ENCODE results near the gene TTC17. TPM values are rescaled to one million over a fixed set of nuclear protein-coding genes. Genes with fewer than 3 reads are reported as not detected.
"Not testable (repeated sequence)": the region's sequence is repeated elsewhere in the genome, so short reads cannot be mapped to it uniquely, and the experiment has no call there.

TTC17 gene
- total RNA-seq, 1 donor from 2014 or later: 109 TPM

DNA sequence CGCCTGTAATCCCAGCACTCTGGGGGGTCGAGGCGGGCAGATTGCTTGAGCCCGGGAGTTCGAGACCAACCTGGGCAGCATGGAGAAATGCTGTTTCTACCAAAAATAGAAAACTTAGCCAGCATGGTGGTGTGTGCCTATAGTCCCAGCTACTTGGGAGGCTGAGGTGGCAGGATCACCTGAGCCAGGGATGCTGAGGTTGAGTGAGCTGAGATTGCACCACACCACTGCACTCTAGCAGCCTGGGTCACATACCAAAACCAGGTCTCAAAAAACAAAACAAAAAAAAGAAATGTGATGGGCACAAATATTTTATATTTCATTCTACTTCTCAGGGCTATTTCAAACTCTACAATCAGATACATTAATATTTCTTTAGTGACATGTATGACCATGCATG, 25.7 kb downstream of the TTC17 start:
- DNase-seq (ENCODE audit: low read depth): no peak

DNA sequence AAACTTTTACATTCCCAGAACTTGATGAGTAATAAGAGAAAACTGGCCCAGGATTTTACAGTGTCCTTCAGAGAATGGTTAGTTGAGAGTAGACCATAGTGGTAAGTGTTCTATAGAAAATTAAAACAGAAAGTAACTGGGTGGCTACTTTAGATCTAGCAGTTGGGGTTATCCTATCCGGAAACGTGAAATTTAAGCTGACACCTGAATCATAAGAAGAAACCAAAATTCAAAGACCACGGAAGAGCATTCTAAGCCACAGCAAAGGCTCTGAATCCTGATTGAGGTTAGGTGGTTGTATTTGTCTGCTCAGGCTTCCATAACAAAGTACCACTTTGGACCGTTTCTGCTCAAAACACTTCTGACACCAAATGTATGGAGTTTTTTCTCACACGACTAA, 34.0 kb downstream of the TTC17 start:
- DNase-seq (ENCODE audit: low read depth): no peak

GRCh38 chr11:43393765-43394355, 35.1 kb downstream of the TTC17 start:
- no peak for DNase-seq (ENCODE audit: low read depth)

DNA sequence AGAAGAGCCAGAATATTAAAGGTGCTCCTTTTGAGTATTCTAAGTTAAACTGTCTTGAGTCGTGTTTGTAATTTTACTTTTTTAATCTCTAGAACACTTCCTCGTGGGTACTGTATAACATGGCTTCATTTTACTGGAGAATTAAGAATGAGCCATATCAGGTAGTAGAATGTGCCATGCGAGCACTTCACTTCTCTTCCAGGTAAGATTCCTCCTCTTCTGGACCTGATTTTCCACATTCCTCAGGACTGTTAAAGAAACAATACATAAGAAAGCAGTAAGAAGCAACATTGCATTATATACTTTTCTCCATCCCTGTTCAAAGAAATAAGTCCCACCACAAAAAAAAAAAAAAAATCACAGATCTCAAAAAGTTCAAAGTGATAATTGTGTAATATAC, 37.9 kb downstream of the TTC17 start:
- no peak for DNase-seq (ENCODE audit: low read depth)

GRCh38 chr11:43397251-43397650, 38.5 kb downstream of the TTC17 start:
- no peak for DNase-seq (ENCODE audit: low read depth)

DNA sequence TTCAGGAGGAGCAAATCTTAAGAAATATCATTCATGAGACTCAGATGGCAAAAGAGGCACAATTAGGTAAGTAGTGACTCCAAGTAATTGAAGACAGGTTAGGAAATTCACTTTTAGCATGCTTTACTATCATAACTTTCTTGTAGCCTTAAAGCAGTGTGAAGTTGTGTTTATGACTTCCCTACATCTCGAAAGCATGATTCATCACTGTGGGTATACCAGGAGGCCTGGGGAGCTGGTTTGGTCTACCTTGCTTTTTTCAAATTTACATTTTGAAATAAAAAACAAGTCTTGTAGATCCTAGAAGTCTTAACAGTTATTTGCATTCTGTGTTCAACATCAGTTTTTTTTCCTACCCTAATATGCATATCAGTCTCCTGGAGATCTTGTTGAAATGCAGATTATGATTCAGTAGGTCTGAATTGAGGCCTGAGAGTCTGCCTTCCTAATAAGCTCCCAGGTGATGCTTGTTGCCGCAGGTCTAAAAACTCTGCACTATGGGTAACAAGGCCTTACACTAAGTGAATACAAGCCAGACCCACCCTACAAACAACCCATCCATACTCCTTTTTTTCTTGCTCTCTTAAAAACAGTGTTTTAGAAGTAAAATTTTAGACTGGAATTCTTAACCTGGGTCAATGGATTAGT, 41.4 kb downstream of the TTC17 start:
- DNase-seq (ENCODE audit: low read depth): peak; percentile 50

GRCh38 chr11:43401252-43401651, 42.5 kb downstream of the TTC17 start:
- no peak for DNase-seq (ENCODE audit: low read depth)

- not testable (repeated sequence) for DNase-seq (ENCODE audit: low read depth)
These were observed 43.1 kb downstream of the TTC17 start for GRCh38 chr11:43401811-43402210.

GRCh38 chr11:43403357-43404231, 44.9 kb downstream of the TTC17 start:
- DNase-seq (ENCODE audit: low read depth): no peak

- DNase-seq (ENCODE audit: low read depth): no peak
These were observed 45.7 kb downstream of the TTC17 start for GRCh38 chr11:43404406-43404805.

- no peak for DNase-seq (ENCODE audit: low read depth)
These were observed 46.2 kb downstream of the TTC17 start for GRCh38 chr11:43404836-43405479.

GRCh38 chr11:43408277-43408676, 49.6 kb downstream of the TTC17 start:
- DNase-seq (ENCODE audit: low read depth): no peak

DNA sequence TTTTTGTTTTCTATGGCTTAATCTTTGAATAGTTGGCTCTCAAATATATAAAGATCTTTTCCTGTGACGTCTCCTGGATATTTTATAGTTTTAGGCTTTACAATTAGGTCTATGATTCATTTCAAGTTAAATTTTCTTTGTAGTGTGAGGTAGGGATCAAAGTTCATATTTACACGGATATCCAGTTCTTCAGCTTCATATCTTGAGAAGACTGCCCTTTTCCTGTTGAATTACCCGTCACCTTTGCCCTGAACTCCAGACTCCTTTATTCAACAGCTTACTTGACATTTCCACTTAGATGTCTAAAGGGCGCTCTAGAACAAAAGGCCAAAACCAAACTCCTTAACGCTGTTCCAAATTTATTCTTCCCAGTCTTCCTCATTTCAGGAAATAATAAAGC, 51.7 kb downstream of the TTC17 start:
- DNase-seq (ENCODE audit: low read depth): no peak

- DNase-seq (ENCODE audit: low read depth): no peak
These were observed 59.5 kb downstream of the TTC17 start for GRCh38 chr11:43418197-43418596.

DNA sequence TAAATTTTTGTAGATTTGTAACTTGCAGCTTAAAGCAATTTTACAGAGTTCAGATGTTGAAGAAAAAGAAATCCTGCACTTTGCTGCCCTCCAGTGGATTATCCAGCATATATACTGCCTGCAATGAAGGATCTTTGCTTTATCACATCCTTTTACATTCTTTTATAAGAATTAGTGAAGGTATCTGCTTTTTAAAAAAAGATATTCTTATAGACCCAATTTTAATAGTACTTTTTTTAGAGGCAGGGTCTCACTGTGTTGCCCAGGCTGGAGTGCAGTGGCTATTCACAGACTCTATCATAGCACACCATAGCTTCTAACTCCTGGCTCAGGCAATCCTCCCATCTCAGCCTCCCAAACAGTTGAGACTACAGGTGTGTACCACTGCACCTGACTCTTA, 60.7 kb downstream of the TTC17 start:
- peak; percentile 53 for DNase-seq (ENCODE audit: low read depth)

- DNase-seq (ENCODE audit: low read depth): no peak
These were observed 69.3 kb downstream of the TTC17 start for GRCh38 chr11:43427971-43428370.

GRCh38 chr11:43430916-43431315, 72.2 kb downstream of the TTC17 start:
- DNase-seq (ENCODE audit: low read depth): not testable (repeated sequence)

DNA sequence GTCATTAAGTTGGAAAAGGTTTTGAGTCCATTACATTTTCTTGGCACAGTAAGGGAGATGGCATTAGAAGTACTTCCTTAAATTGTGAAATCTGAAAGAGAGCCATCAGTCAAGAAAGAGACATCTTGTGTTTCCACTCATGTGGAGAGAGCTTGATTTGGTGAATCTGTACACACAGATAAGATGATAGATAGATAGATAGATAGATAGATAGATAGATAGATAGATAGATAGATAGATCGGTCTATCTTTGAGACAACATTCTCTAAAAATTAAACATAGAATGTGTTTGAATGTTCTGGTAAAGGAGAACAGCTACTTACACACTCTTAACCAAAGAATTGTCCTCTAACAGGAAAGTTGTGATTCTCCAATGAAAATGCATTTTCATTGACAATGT, 76.2 kb downstream of the TTC17 start:
- no peak for DNase-seq (ENCODE audit: low read depth)

DNA sequence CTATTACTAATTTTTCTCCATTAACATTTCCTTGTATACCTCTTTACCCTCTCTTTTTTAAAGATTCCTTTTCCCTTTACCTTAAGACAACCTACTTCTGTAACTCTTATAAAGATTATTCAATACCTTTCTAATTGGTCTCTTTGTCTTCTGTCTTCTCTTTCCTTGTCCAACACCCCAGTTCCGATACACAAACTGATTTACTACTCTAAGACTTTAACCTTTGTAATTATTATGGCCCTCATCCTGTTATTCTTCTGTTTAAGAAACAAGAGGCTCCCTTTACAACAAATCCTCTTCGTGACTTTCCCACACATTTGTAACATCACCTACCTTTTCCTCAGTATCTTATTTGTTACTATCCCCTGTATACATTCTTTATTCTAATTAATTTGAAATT, 81.8 kb downstream of the TTC17 start:
- DNase-seq (ENCODE audit: low read depth): no peak

- peak; percentile 73 for DNase-seq (ENCODE audit: low read depth)
These were observed 85.1 kb downstream of the TTC17 start for GRCh38 chr11:43443811-43444210.

GRCh38 chr11:43447151-43447550, 88.4 kb downstream of the TTC17 start:
- no peak for DNase-seq (ENCODE audit: low read depth)

DNA sequence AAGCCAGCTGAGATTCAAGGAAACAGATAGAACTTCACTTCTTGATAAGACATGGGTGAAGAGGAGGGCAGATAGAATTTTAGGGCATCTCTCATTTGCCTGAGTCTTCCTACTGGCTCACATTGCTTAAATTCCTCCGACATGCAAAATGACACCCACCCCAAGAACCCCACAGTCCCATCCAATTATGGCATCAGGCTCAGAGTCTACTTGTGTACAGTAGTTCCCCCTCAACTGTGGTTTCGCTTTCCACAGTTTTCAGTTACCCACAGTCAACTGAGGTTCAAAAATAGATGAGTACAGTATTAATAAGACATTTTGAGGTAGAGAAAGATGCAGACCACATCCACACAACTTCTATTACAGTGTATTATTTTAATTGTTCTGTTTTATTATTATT, 99.8 kb downstream of the TTC17 start:
- no peak for DNase-seq (ENCODE audit: low read depth)
